HG03354 (cell line): ENCODE results near the gene ADGRV1.
"Not testable (repeated sequence)": the region's sequence is repeated elsewhere in the genome, so short reads cannot be mapped to it uniquely, and the experiment has no call there.

Experiments used
- ATAC-seq: cut with Tn5 transposase; IDR thresholded peaks from one replicate; pipeline ENCODE4 v1.9.1; 2021; ENCODE audit warnings: mild to moderate bottlenecking; ENCODE audit not compliant: unreplicated experiment, poor library complexity, severe bottlenecking

The ADGRV1 gene

GRCh38 chr5:90549729-90550275 is 8.8 kb upstream of the ADGRV1 start:
- ATAC-seq = no peak

GRCh38 chr5:90550963-90551362 is 7.6 kb upstream of the ADGRV1 start:
- no peak for ATAC-seq

- ATAC-seq = no peak
Measured at GRCh38 chr5:90551376-90551775, 7.2 kb upstream of the ADGRV1 start.

GRCh38 chr5:90553711-90554110 is 4.9 kb upstream of the ADGRV1 start:
- no peak for ATAC-seq

GRCh38 chr5:90554358-90555006 is 4.1 kb upstream of the ADGRV1 start:
- no peak for ATAC-seq

GRCh38 chr5:90555666-90556065 is 2.9 kb upstream of the ADGRV1 start:
- no peak for ATAC-seq

GRCh38 chr5:90557391-90557790 is 1.2 kb upstream of the ADGRV1 start:
- ATAC-seq = no peak

- no peak for ATAC-seq
Measured at GRCh38 chr5:90557871-90558270, 726 bp upstream of the ADGRV1 start.

GRCh38 chr5:90560771-90561170 is 2.2 kb downstream of the ADGRV1 start:
- no peak for ATAC-seq

GRCh38 chr5:90561766-90562165 is 3.2 kb downstream of the ADGRV1 start:
- ATAC-seq = no peak

GRCh38 chr5:90562341-90562740 is 3.7 kb downstream of the ADGRV1 start:
- no peak for ATAC-seq

- no peak for ATAC-seq
Measured at GRCh38 chr5:90563108-90563507, 4.5 kb downstream of the ADGRV1 start.

- ATAC-seq = no peak
Measured at GRCh38 chr5:90565491-90565890, 6.9 kb downstream of the ADGRV1 start.

- ATAC-seq = no peak
Measured at GRCh38 chr5:90569084-90569483, 10.5 kb downstream of the ADGRV1 start.

- no peak for ATAC-seq
Measured at GRCh38 chr5:90570034-90570433, 11.4 kb downstream of the ADGRV1 start.

GRCh38 chr5:90571147-90571773 is 12.7 kb downstream of the ADGRV1 start:
- ATAC-seq = no peak

- ATAC-seq = no peak
Measured at GRCh38 chr5:90575712-90576111, 17.1 kb downstream of the ADGRV1 start.

GRCh38 chr5:90576566-90576965 is 18.0 kb downstream of the ADGRV1 start:
- not testable (repeated sequence) for ATAC-seq

GRCh38 chr5:90579905-90580304 is 21.3 kb downstream of the ADGRV1 start:
- not testable (repeated sequence) for ATAC-seq

GRCh38 chr5:90581956-90582355 is 23.4 kb downstream of the ADGRV1 start:
- no peak for ATAC-seq

- ATAC-seq = no peak
Measured at GRCh38 chr5:90585337-90585986, 26.9 kb downstream of the ADGRV1 start.
